Neural cell (in vitro differentiated cells): ENCODE data around the gene ENPP1. TPM values are rescaled to one million over a fixed set of nuclear protein-coding genes. Genes with fewer than 3 reads are reported as not detected.

Experiments used
- H2AFZ ChIP-seq: fragments of 200-600, 300-800 bp; sonication (generic), shearing (Covaris generic); 2 replicates; pipeline ENCODE4 v1.6.0; 2014; ENCODE audit warnings: low read depth, mild to moderate bottlenecking, antibody characterized with exemption, low read length, moderate library complexity
- H3F3A ChIP-seq: fragments of 200-600 bp; shearing (Covaris generic); 2 replicates; pipeline ENCODE4 v1.6.1; 2016; ENCODE audit warnings: mild to moderate bottlenecking, moderate library complexity, mixed read lengths, antibody characterized with exemption, low read length; ENCODE audit not compliant: insufficient read depth, poor library complexity, severe bottlenecking
- H3K27ac ChIP-seq: fragments of 200-600, 300-800 bp; sonication (generic), shearing (Covaris generic); 2 replicates; pipeline ENCODE4 v1.5.1; 2014; ENCODE audit warnings: mild to moderate bottlenecking, low read length, moderate library complexity
- H3K27me3 ChIP-seq: fragments of 300-800, 200-600 bp; sonication (generic), shearing (Covaris generic); 2 replicates; pipeline ENCODE4 v1.6.0; 2014; ENCODE audit warnings: mild to moderate bottlenecking, low read depth, low read length, moderate library complexity; ENCODE audit not compliant: insufficient read depth
- H3K36me3 ChIP-seq: fragments of 300-800, 200-600 bp; sonication (generic), shearing (Covaris generic); 2 replicates; pipeline ENCODE4 v1.5.1; 2014; ENCODE audit warnings: mild to moderate bottlenecking, antibody characterized with exemption, low read length, moderate library complexity; ENCODE audit not compliant: insufficient read depth
- H3K4me2 ChIP-seq: fragments of 300-800, 200-600 bp; sonication (generic), shearing (Covaris generic); 2 replicates; pipeline ENCODE4 v1.6.0; 2014; ENCODE audit warnings: mild to moderate bottlenecking, low read length
- H3K4me3 ChIP-seq: fragments of 300-800, 200-600 bp; sonication (generic), shearing (Covaris generic); 2 replicates; pipeline ENCODE4 v1.5.1; 2014; ENCODE audit warnings: mild to moderate bottlenecking, low read length, moderate library complexity
- H3K79me2 ChIP-seq: fragments of 200-600 bp; shearing (Covaris generic); replicated peaks from 2 replicates; pipeline ENCODE4 v1.6.0; 2014; ENCODE audit warnings: mild to moderate bottlenecking, low read length, moderate library complexity; ENCODE audit not compliant: insufficient read depth
- H3K9ac ChIP-seq: fragments of 300-800, 200-600 bp; sonication (generic), shearing (Covaris generic); 2 replicates; pipeline ENCODE4 v1.6.1; 2016; ENCODE audit warnings: mild to moderate bottlenecking, low read length, mixed read lengths
- H3K9me2 ChIP-seq: fragments of 200-600 bp; shearing (Covaris generic); 2 replicates; pipeline ENCODE4 v1.6.1; 2016; ENCODE audit warnings: mild to moderate bottlenecking, low read length, mixed read lengths; ENCODE audit not compliant: insufficient read depth
- H3K9me3 ChIP-seq: fragments of 200-600, 300-800 bp; sonication (generic), shearing (Covaris generic); 2 replicates; pipeline ENCODE4 v1.6.1; 2016; ENCODE audit warnings: mild to moderate bottlenecking, mixed run types, low read length, moderate library complexity, mixed read lengths
- H4K20me1 ChIP-seq: fragments of 200-600 bp; shearing (Covaris generic); 2 replicates; pipeline ENCODE4 v1.6.1; 2016; ENCODE audit warnings: mild to moderate bottlenecking, mixed run types; ENCODE audit not compliant: insufficient read depth
- EP300 ChIP-seq: fragments of 450-650 bp; conservative IDR thresholded peaks from 2 replicates; pipeline ENCODE4 v1.6.1; 2014; ENCODE audit warnings: antibody characterized with exemption, mild to moderate bottlenecking, moderate library complexity; ENCODE audit not compliant: poor library complexity, severe bottlenecking
- EZH2 ChIP-seq: fragments of 200-600, 300-800 bp; shearing (Covaris generic), sonication (generic); IDR thresholded peaks from 2 replicates; pipeline ENCODE4 v1.6.1; 2014; ENCODE audit warnings: antibody characterized with exemption, low read length, borderline replicate concordance, mild to moderate bottlenecking; ENCODE audit not compliant: insufficient read depth, poor library complexity, severe bottlenecking
- MXI1 ChIP-seq: fragments of 450-650 bp; conservative IDR thresholded peaks from 2 replicates; pipeline ENCODE4 v1.6.1; 2014; ENCODE audit warnings: antibody characterized with exemption, mild to moderate bottlenecking; ENCODE audit not compliant: poor library complexity, severe bottlenecking
- POLR2AphosphoS5 ChIP-seq: IDR thresholded peaks from 2 replicates; pipeline ENCODE4 v1.6.1; 2012
- RAD21 ChIP-seq: fragments of 450-650 bp; conservative IDR thresholded peaks from 2 replicates; pipeline ENCODE4 v1.6.1; 2014; ENCODE audit warnings: antibody characterized with exemption, mild to moderate bottlenecking, moderate library complexity
- SMC3 ChIP-seq: fragments of 450-650 bp; conservative IDR thresholded peaks from 2 replicates; pipeline ENCODE4 v1.6.1; 2014; ENCODE audit warnings: antibody characterized with exemption, mild to moderate bottlenecking, moderate library complexity; ENCODE audit not compliant: poor library complexity
- TAF1 ChIP-seq: IDR thresholded peaks from 2 replicates; pipeline ENCODE4 v1.6.1; 2012; ENCODE audit warnings: low read depth
- polyA plus RNA-seq: library from polyadenylated mRNA; depleted of rRNA; stranded (reverse); fragments of >200 nt; gene quantifications from 2 replicates; pipeline ENCODE4 v1.2.3, GENCODE V29; 2014
- TF ChIP-seq, protein P1 (sequence below): IDR thresholded peaks from 2 replicates; pipeline ENCODE4 v1.6.1; 2012; ENCODE audit warnings: borderline replicate concordance
- TF ChIP-seq, protein P2 (sequence below): fragments of 450-650 bp; IDR thresholded peaks from 2 replicates; pipeline ENCODE4 v1.5.1; 2014; ENCODE audit warnings: antibody characterized with exemption, mild to moderate bottlenecking, moderate library complexity; ENCODE audit not compliant: poor library complexity, severe bottlenecking

ENPP1 gene
- polyA plus RNA-seq, 1 donor from 2014 or later: not detected

DNA sequence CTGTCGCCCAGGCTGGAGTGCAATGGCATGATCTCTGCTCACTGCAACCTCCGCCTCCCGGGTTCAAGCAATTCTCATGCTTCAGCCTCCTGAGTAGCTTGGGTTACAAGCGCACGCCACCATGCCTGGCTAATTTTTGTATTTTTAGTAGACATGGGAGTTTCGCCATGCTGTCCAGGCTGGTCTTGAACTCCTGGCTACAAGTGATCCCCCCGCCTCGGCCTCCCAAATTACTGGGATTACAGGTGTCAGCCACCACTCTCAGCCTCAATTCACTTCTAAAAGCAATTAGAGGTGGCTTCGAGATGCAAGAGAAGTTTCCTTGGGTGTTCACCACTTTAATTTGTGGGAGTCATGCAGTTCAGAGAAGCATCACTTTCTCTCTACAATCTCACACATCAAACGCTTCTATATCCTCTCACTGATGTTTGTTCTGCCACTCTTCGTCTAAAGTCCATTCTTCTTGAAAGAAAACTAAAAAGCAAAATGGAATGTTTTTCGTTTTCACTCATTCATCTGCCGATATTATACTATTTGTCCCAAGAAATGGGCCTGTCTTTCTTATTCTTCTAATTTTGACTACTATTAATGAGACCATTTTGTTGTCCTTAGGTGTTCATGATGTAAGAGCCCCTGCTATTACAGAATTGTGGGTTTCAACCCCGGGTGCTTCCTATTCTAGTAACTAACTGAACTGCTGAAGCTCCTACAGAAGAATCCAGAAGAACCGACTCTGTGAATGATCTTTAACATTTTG, 38.3 kb upstream of the ENPP1 start:
- TF ChIP-seq POLR2AphosphoS5: no peak
- TF ChIP-seq SMC3: no peak
- TF ChIP-seq EP300: no peak
- no peak for TF ChIP-seq RAD21
- Histone ChIP-seq H3K9me2 (no peaks in the 10 kb centered on the region), H2AFZ (no peak overlapping the region), H4K20me1 (no peaks in the 10 kb centered on the region), H3K27ac (no peak overlapping the region), H3K9me3 (no peaks in the 10 kb centered on the region), H3F3A (no peaks in the 10 kb centered on the region), H3K27me3 (no peaks in the 10 kb centered on the region), H3K79me2 (no peaks in the 10 kb centered on the region), H3K9ac (no peak overlapping the region), H3K4me2 (no peak overlapping the region), H3K4me3 (no peak overlapping the region), H3K36me3 (no peaks in the 10 kb centered on the region)

DNA sequence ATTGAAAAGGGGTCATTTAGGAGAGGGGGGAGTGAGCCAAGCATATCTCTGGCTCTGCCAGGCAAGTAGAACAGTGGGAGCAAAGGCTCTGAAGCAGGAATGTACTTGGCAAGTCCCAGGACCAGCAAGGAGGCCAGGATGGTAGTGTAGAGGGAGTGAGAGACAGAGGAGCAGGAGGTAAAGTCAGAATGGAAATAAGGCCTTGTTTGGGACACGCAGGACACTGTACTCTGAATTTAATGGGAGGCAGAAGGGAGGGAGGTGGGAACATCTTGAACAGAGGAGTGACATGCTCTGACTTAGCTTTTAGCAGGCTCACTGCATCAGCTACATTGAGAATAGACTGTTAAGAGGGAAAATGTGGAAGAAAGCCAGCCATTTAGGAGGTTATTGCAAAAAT, 37.0 kb upstream of the ENPP1 start:
- H3K4me2 ChIP-seq: no peak overlapping the region
- H2AFZ ChIP-seq: no peak overlapping the region
- no peak overlapping the region for H3K4me3 ChIP-seq
- no peak for TF ChIP-seq TAF1
- TF ChIP-seq EZH2: no peak
- TF ChIP-seq, protein P1, sequence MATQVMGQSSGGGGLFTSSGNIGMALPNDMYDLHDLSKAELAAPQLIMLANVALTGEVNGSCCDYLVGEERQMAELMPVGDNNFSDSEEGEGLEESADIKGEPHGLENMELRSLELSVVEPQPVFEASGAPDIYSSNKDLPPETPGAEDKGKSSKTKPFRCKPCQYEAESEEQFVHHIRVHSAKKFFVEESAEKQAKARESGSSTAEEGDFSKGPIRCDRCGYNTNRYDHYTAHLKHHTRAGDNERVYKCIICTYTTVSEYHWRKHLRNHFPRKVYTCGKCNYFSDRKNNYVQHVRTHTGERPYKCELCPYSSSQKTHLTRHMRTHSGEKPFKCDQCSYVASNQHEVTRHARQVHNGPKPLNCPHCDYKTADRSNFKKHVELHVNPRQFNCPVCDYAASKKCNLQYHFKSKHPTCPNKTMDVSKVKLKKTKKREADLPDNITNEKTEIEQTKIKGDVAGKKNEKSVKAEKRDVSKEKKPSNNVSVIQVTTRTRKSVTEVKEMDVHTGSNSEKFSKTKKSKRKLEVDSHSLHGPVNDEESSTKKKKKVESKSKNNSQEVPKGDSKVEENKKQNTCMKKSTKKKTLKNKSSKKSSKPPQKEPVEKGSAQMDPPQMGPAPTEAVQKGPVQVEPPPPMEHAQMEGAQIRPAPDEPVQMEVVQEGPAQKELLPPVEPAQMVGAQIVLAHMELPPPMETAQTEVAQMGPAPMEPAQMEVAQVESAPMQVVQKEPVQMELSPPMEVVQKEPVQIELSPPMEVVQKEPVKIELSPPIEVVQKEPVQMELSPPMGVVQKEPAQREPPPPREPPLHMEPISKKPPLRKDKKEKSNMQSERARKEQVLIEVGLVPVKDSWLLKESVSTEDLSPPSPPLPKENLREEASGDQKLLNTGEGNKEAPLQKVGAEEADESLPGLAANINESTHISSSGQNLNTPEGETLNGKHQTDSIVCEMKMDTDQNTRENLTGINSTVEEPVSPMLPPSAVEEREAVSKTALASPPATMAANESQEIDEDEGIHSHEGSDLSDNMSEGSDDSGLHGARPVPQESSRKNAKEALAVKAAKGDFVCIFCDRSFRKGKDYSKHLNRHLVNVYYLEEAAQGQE: no peak
- no peak for TF ChIP-seq RAD21
- TF ChIP-seq POLR2AphosphoS5: no peak
- TF ChIP-seq MXI1: no peak
- no peaks in the 10 kb centered on the region for H3K27me3 ChIP-seq
- H3K36me3 ChIP-seq: no peaks in the 10 kb centered on the region
- no peaks in the 10 kb centered on the region for H3K79me2 ChIP-seq
- no peaks in the 10 kb centered on the region for H3F3A ChIP-seq
- H3K9ac ChIP-seq: no peak overlapping the region
- no peaks in the 10 kb centered on the region for H3K9me2 ChIP-seq
- no peak overlapping the region for H3K27ac ChIP-seq
- H4K20me1 ChIP-seq: no peaks in the 10 kb centered on the region
- no peaks in the 10 kb centered on the region for H3K9me3 ChIP-seq

DNA sequence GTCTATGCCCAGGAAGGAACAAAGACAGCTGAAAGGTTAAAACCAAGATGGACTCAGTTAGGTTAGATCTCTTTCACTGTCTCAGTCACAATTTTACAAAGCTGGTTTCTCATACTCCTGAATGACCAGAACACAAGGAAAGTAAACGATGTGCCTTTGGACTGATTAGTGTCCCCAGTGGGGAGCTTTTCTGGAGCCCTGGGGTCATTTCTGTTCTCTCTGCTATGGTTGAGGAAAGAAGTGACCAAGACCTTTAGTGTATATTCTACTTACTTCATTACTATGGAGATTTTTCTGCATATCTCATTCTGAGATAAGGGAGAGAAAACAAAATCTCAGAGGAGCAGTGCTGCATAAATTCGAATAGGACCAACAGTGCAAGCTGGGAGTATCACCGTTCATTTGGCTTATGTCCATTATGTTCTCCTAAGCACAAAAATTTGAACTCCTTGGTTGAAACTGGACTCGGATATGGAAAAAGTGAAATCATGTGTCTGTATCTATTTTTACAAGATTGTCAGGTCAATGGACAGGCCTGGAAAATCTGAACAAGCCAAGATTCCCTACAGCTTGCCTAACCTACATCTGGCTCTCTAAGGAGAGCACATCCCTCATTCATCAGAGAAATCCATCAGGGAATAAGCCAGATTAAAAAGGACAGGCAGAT, 34.4 kb upstream of the ENPP1 start:
- no peak overlapping the region for H3K4me3 ChIP-seq
- H2AFZ ChIP-seq: no peak overlapping the region

More for the DNA sequence above, 34.4 kb upstream of the ENPP1 start:
- Histone ChIP-seq H3K9me3 (no peaks in the 10 kb centered on the region), H3F3A (no peaks in the 10 kb centered on the region), H3K79me2 (no peaks in the 10 kb centered on the region), H4K20me1 (no peaks in the 10 kb centered on the region), H3K9me2 (no peaks in the 10 kb centered on the region), H3K27ac (no peak overlapping the region), H3K36me3 (no peaks in the 10 kb centered on the region), H3K4me2 (no peak overlapping the region), H3K9ac (no peak overlapping the region), H3K27me3 (no peaks in the 10 kb centered on the region)
- TF ChIP-seq EP300 (no peak), TAF1 (no peak), MXI1 (no peak), SMC3 (no peak), RAD21 (no peak), EZH2 (no peak), POLR2AphosphoS5 (no peak)
- TF ChIP-seq, protein P2, sequence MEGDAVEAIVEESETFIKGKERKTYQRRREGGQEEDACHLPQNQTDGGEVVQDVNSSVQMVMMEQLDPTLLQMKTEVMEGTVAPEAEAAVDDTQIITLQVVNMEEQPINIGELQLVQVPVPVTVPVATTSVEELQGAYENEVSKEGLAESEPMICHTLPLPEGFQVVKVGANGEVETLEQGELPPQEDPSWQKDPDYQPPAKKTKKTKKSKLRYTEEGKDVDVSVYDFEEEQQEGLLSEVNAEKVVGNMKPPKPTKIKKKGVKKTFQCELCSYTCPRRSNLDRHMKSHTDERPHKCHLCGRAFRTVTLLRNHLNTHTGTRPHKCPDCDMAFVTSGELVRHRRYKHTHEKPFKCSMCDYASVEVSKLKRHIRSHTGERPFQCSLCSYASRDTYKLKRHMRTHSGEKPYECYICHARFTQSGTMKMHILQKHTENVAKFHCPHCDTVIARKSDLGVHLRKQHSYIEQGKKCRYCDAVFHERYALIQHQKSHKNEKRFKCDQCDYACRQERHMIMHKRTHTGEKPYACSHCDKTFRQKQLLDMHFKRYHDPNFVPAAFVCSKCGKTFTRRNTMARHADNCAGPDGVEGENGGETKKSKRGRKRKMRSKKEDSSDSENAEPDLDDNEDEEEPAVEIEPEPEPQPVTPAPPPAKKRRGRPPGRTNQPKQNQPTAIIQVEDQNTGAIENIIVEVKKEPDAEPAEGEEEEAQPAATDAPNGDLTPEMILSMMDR: no peak
- TF ChIP-seq, protein P1: no peak
